ENCODE measurements around the gene OSBPL8. TPM values are rescaled to one million over a fixed set of nuclear protein-coding genes. Genes with fewer than 3 reads are reported as not detected.

OSBPL8 gene
- total and polyA plus RNA-seq, 2 experiments from 2014 or later, result 78.0 to 124 TPM

DNA sequence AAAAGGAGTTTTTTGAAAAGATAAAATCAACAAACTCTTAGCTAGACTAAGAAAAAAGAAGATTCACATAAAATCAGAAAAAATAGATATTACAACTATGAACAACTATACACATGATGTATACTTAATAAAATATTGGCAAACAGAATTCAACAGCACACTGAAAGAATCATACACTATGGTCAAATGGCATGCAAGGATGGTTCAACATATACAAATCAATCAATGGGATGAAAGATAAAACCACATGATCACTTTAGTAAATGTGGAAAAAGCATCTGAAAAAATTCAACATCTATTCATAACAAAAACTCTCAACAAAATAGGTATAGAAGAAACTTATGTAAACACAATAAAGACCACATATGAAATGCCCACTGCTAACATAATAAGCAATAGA is 126.8 kb downstream of the OSBPL8 start:
- Mint-ChIP-seq H3K4me1 (no peaks in the 10 kb centered on the region), H3K36me3 (ENCODE audit: low read depth) (peaks cover 27% of the 10 kb centered on the region; the same call in 2 of the 3 replicates), H3K27me3 (ENCODE audit: insufficient read depth, low read depth, poor library complexity) (no peaks in the 10 kb centered on the region), H3K9me3 (peaks cover 10% of the 10 kb centered on the region; the same call in 2 of the 3 replicates), H3K4me3 (no peak overlapping the region), H3K27ac (no peak overlapping the region)
- no peaks in the 10 kb centered on the region for H3K9me2 ChIP-seq (ENCODE audit: insufficient read depth)
- ATAC-seq (no peak), DNase-seq (ENCODE audit: low spot score) (no peak)
- H2AFZ ChIP-seq, result no peak overlapping the region
- TF ChIP-seq, protein P1, sequence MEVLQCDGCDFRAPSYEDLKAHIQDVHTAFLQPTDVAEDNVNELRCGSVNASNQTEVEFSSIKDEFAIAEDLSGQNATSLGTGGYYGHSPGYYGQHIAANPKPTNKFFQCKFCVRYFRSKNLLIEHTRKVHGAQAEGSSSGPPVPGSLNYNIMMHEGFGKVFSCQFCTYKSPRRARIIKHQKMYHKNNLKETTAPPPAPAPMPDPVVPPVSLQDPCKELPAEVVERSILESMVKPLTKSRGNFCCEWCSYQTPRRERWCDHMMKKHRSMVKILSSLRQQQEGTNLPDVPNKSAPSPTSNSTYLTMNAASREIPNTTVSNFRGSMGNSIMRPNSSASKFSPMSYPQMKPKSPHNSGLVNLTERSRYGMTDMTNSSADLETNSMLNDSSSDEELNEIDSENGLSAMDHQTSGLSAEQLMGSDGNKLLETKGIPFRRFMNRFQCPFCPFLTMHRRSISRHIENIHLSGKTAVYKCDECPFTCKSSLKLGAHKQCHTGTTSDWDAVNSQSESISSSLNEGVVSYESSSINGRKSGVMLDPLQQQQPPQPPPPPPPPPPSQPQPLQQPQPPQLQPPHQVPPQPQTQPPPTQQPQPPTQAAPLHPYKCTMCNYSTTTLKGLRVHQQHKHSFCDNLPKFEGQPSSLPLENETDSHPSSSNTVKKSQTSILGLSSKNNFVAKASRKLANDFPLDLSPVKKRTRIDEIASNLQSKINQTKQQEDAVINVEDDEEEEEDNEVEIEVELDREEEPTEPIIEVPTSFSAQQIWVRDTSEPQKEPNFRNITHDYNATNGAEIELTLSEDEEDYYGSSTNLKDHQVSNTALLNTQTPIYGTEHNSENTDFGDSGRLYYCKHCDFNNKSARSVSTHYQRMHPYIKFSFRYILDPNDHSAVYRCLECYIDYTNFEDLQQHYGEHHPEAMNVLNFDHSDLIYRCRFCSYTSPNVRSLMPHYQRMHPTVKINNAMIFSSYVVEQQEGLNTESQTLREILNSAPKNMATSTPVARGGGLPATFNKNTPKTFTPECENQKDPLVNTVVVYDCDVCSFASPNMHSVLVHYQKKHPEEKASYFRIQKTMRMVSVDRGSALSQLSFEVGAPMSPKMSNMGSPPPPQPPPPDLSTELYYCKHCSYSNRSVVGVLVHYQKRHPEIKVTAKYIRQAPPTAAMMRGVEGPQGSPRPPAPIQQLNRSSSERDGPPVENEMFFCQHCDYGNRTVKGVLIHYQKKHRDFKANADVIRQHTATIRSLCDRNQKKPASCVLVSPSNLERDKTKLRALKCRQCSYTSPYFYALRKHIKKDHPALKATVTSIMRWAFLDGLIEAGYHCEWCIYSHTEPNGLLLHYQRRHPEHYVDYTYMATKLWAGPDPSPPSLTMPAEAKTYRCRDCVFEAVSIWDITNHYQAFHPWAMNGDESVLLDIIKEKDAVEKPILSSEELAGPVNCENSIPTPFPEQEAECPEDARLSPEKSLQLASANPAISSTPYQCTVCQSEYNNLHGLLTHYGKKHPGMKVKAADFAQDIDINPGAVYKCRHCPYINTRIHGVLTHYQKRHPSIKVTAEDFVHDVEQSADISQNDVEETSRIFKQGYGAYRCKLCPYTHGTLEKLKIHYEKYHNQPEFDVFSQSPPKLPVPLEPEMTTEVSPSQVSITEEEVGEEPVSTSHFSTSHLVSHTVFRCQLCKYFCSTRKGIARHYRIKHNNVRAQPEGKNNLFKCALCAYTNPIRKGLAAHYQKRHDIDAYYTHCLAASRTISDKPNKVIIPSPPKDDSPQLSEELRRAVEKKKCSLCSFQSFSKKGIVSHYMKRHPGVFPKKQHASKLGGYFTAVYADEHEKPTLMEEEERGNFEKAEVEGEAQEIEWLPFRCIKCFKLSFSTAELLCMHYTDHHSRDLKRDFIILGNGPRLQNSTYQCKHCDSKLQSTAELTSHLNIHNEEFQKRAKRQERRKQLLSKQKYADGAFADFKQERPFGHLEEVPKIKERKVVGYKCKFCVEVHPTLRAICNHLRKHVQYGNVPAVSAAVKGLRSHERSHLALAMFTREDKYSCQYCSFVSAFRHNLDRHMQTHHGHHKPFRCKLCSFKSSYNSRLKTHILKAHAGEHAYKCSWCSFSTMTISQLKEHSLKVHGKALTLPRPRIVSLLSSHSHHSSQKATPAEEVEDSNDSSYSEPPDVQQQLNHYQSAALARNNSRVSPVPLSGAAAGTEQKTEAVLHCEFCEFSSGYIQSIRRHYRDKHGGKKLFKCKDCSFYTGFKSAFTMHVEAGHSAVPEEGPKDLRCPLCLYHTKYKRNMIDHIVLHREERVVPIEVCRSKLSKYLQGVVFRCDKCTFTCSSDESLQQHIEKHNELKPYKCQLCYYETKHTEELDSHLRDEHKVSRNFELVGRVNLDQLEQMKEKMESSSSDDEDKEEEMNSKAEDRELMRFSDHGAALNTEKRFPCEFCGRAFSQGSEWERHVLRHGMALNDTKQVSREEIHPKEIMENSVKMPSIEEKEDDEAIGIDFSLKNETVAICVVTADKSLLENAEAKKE (CRISPR knock-in tag; IDR thresholded peaks at IDR 0.05), result no peak
- no peak for TF ChIP-seq NANOG (IDR thresholded peaks at IDR 0.05; ENCODE audit: borderline replicate concordance)
- no peak for TF ChIP-seq ZNF331 (CRISPR knock-in tag; IDR thresholded peaks at IDR 0.05; ENCODE audit: low read depth)
- TF ChIP-seq, protein P2, sequence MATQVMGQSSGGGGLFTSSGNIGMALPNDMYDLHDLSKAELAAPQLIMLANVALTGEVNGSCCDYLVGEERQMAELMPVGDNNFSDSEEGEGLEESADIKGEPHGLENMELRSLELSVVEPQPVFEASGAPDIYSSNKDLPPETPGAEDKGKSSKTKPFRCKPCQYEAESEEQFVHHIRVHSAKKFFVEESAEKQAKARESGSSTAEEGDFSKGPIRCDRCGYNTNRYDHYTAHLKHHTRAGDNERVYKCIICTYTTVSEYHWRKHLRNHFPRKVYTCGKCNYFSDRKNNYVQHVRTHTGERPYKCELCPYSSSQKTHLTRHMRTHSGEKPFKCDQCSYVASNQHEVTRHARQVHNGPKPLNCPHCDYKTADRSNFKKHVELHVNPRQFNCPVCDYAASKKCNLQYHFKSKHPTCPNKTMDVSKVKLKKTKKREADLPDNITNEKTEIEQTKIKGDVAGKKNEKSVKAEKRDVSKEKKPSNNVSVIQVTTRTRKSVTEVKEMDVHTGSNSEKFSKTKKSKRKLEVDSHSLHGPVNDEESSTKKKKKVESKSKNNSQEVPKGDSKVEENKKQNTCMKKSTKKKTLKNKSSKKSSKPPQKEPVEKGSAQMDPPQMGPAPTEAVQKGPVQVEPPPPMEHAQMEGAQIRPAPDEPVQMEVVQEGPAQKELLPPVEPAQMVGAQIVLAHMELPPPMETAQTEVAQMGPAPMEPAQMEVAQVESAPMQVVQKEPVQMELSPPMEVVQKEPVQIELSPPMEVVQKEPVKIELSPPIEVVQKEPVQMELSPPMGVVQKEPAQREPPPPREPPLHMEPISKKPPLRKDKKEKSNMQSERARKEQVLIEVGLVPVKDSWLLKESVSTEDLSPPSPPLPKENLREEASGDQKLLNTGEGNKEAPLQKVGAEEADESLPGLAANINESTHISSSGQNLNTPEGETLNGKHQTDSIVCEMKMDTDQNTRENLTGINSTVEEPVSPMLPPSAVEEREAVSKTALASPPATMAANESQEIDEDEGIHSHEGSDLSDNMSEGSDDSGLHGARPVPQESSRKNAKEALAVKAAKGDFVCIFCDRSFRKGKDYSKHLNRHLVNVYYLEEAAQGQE (IDR thresholded peaks at IDR 0.05; ENCODE audit: unreplicated experiment), result no peak
- TF ChIP-seq JUNB (IDR thresholded peaks at IDR 0.05; ENCODE audit: unreplicated experiment), result no peak
- no peaks in the 10 kb centered on the region for H3K36me3 ChIP-seq (ENCODE audit: insufficient read depth)
- H3K4me1 ChIP-seq (ENCODE audit: insufficient read depth), result no peaks in the 10 kb centered on the region
- H3F3A ChIP-seq (replicated peaks; ENCODE audit: low read depth), result no peaks in the 10 kb centered on the region
- H3K27ac ChIP-seq (ENCODE audit: low read depth), result no peak overlapping the region
- H3K79me2 ChIP-seq (replicated peaks; ENCODE audit: insufficient read depth), result peaks cover 63% of the 10 kb centered on the region
- no peak overlapping the region for H3K4me2 ChIP-seq
- no peaks in the 10 kb centered on the region for H3K27me3 ChIP-seq (ENCODE audit: insufficient read depth)
- H3K4me3 ChIP-seq, result no peak overlapping the region
- peaks cover 20% of the 10 kb centered on the region for H4K20me1 ChIP-seq (replicated peaks; ENCODE audit: insufficient read depth)

All from GM23338 (cell line).